Mononuclear cell (primary cell): Measurements from ENCODE around the gene ADCY2. TPM values are rescaled to one million over a fixed set of nuclear protein-coding genes. Genes with fewer than 3 reads are reported as not detected.

Source experiments
- H3K27me3 ChIP-seq: 2 replicates; pipeline ENCODE4 v1.6.0; 2011; ENCODE audit warnings: low read length, control low read depth; ENCODE audit not compliant: insufficient read depth
- H3K4me1 ChIP-seq: 2 replicates; pipeline ENCODE4 v1.5.1; 2011; ENCODE audit warnings: mild to moderate bottlenecking, low read length, control low read depth; ENCODE audit not compliant: insufficient read depth
- H3K4me3 ChIP-seq: 2 replicates; pipeline ENCODE4 v1.5.1; 2011; ENCODE audit warnings: mild to moderate bottlenecking, low read length, moderate library complexity
- H3K9me3 ChIP-seq: 2 replicates; pipeline ENCODE4 v1.5.1; 2011; ENCODE audit warnings: low read depth, mild to moderate bottlenecking, control low read depth, low read length
- total RNA-seq: library from RNA; depleted of rRNA; stranded (reverse); fragments of >200 nt; gene quantifications from one replicate; pipeline ENCODE4 v1.2.3, GENCODE V29; 2012

Gene ADCY2
- under 0.01 TPM for total RNA-seq

DNA sequence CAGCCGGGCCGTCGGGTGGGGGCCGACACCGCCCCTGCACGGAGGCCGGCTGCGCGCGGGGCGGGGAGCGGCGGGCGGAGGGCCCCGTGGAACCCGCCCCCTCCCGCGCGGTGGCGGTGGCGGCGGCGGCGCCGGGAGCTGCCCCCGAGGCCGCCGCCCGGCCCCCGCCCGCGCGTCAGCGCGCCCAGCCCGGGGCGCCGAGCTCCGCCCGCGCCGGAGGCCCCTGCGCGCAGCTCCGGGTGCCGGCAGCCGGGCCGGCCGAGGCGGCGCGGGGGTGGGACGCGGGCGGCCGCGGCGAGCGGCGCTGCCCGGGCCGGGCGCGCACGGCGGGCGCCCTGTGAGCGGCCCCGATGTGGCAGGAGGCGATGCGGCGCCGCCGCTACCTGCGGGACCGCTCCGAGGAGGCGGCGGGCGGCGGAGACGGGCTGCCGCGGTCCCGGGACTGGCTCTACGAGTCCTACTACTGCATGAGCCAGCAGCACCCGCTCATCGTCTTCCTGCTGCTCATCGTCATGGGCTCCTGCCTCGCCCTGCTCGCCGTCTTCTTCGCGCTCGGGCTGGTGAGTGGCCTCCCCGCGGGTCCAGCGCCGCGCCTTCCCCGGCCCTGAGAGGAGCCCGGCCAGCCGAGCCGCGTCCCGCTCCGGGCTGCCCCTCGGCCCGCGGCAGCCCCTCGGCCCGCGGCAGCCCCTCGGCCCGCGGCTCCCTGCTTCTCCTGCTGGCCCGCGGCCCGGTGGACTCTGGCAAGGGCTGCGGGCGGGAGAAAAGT, at the start of gene ADCY2:
Gene ADCY2 (plus strand): TSS at position 192 of the 766 bp plus-strand sequence. CDS start 159 bp downstream, at position 351.
- Histone ChIP-seq H3K9me3 (no peaks in the 10 kb centered on the region), H3K4me3 (no peak within 1 kb of the TSS), H3K4me1 (no peaks in the 10 kb centered on the region), H3K27me3 (peaks cover 62% of the 10 kb centered on the region)

DNA sequence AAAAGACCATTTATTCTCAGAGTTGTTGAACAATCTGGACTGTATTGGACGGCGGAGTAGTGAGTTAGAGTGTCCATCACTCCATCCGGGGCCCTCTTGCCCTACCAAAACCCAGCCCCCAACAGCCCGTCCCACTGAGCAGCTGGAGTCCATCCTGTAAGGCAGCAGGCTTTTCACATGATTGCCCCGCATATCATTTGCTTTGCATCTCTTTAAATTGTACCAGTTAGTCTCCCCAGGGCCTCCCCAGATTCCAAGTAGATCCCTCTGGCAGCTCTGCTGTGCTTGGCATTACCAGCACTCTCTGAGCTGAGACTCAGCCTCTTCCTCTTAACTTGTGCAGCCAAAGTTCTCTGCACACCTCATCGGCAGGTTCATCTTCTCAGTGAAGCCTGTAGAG, 48.6 kb upstream of the ADCY2 start:
- H3K4me1 ChIP-seq = no peaks in the 10 kb centered on the region
- no peaks in the 10 kb centered on the region for H3K27me3 ChIP-seq
- no peak overlapping the region for H3K4me3 ChIP-seq
- no peaks in the 10 kb centered on the region for H3K9me3 ChIP-seq

DNA sequence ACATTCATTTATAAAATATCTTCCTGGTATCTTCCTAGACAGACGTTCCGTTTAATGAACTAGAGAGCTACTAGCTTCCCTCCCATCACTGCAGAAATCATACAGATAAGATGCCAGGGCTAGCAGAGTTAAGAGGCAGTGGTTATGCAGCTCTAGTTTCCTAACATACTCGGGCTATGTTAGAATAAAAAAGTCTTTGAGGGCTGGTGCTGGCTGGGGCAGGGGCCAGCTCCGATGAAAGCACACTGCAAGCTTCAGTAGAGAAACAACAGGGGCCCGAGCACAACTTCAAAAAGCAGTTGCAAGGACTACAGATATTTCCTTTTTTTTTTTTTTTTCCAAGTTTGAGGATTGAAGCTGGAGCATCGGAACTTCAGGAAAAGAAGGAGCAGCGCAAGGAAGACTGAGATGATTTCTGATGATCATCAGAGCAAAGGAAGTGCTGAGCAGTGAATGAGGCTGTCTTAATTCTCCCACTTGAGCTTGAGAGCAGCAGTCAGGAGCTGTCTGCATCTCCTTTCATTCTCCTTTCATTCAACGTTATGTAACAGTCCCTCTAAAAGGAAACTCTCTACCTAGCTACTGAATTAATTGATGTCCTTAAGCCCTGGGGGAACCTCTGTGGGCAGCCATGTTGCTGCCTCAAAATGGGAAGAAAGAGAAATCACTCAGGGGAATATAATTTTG, 47.6 kb upstream of the ADCY2 start:
- H3K27me3 ChIP-seq = no peaks in the 10 kb centered on the region
- no peaks in the 10 kb centered on the region for H3K9me3 ChIP-seq
- H3K4me1 ChIP-seq = no peaks in the 10 kb centered on the region
- H3K4me3 ChIP-seq = no peak overlapping the region

DNA sequence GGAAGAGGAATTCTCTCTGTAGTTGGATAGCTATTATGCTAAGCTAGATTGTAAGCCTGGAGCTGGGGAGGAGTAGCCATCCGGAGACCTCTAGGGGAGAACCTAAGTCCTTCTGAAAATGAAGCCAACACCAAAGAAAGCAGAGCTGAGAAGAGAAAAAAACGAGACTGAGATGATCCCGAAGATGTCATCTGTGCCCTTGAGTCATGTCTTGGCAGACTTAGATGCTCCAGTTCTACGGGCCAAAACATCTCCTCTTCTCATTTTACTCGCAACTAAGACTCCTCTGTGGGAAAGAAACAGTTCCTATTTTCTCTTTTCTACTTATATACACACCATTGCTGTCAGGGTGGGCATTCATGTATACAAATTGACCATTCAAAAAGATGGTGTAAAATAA, 34.3 kb upstream of the ADCY2 start:
- Histone ChIP-seq H3K9me3 (no peaks in the 10 kb centered on the region), H3K4me3 (no peak overlapping the region), H3K4me1 (no peaks in the 10 kb centered on the region), H3K27me3 (no peaks in the 10 kb centered on the region)

DNA sequence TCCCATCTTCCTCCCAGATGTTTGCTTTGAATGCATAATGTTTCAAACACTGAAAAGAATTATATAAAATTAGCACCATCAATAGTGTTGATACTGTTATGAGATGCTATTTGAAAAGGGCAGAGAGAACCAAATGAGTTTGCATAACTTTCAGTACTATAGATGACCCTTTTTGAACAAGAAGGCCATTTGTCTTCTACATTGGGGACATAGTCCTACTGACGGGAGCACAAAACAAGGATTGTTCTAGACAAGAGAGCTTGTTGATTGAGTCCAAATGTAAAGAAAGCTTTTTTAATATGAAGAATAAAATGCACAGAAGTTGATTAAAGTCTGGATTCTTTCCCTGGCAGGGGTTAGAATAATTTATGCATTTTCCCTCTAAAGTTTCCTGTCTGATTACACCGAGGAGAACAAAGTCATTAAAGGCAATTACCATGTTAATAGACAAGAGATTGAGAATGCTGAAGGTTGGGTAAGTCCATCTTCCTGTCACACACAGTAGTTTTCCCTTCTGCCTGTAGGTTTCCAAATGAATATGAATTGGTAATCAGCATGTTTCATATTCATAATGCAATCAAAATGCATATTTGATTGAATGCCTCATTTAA, 32.8 kb upstream of the ADCY2 start:
- Histone ChIP-seq H3K4me3 (no peak overlapping the region), H3K9me3 (no peaks in the 10 kb centered on the region), H3K4me1 (no peaks in the 10 kb centered on the region), H3K27me3 (no peaks in the 10 kb centered on the region)

DNA sequence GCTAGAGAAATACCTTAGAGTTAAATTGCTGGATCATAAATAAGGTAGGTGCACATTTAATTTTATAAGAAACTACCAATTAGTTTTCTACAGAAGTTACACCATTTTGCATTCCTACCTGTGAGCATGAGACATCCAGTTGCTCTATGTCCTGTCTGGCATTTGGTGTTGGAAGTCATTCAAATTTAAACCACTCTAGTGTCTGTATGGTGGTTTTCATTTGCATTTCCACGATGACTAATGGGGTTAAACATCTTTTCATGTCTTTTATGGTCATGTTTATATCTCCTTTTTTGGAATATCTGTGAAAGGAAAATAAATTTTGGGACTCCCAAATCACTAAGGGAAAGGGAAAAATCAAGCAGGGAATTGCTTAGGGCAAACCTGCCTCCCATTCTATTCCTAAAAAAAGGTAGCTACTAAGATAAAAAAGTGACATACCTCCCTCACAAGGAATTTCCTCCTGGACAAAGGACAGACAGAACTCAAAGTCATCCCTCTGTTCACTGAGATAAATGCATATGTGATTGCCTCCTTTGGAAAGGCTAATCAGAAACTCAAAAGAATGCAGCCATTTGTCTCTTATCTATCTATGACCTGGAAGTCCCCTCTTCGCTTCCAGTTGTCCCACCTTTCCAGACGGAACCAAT, 31.6 kb upstream of the ADCY2 start:
- no peak overlapping the region for H3K4me3 ChIP-seq
- H3K27me3 ChIP-seq = no peaks in the 10 kb centered on the region
- H3K9me3 ChIP-seq = no peaks in the 10 kb centered on the region
- H3K4me1 ChIP-seq = no peaks in the 10 kb centered on the region

DNA sequence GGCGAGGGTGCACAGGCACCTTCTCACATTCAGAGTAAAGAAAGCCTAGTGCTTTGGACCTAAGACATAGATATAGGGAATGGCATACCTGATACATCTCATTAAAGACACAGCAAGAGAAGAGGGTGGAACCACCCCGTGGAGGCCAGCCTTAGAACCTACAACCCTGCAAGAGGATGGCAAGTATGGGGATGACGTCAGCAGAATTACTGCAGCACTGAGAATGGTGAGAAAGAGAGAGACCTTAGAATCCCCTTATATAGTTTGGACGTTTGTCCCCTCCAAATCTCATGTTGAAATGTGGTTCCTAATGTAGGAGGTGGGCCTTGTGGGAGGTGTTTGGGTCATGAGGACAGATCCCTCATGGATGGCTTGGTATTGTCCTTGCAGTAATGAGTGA, 28.2 kb upstream of the ADCY2 start:
- Histone ChIP-seq H3K4me3 (no peak overlapping the region), H3K27me3 (no peaks in the 10 kb centered on the region), H3K9me3 (no peaks in the 10 kb centered on the region), H3K4me1 (no peaks in the 10 kb centered on the region)

DNA sequence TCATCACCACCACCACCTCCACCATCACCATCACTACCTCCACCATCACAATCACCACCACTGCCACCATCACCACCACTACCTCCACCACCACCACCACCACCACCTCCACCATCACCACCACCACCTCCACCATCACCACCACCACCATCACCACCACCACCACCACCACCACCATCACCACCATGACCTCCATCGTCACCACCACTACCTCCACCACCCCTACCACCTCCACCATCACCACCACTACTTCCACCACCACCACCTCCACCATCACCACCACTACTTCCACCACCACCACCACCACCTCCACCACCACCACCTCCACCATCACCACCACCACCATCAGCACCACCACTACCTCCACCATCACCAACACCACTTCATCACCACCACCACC, 23.5 kb upstream of the ADCY2 start:
- no peak overlapping the region for H3K4me3 ChIP-seq

DNA sequence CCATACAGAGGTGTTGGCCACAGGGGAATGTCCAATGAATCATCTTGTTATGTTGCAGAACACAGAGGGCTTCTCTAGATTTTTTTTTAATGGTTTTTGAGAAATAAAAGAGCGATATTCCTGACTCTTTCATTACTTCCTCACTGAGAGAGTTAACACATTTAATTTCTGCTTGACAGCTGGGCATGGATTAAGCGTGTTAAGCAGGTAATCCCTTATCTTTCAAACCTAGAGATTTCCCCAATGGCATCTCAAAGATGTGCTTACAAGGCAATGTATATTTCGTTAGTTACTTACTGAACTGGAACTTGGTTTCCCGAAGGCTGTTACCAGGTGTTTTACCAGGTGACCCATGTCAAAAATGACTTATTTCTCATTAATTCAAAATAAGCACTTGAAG, 21.8 kb upstream of the ADCY2 start:
- no peaks in the 10 kb centered on the region for H3K9me3 ChIP-seq

More for the DNA sequence above, 23.5 kb upstream of the ADCY2 start:
- Histone ChIP-seq H3K4me1 (peaks cover 16% of the 10 kb centered on the region), H3K9me3 (no peaks in the 10 kb centered on the region), H3K27me3 (no peaks in the 10 kb centered on the region)

DNA sequence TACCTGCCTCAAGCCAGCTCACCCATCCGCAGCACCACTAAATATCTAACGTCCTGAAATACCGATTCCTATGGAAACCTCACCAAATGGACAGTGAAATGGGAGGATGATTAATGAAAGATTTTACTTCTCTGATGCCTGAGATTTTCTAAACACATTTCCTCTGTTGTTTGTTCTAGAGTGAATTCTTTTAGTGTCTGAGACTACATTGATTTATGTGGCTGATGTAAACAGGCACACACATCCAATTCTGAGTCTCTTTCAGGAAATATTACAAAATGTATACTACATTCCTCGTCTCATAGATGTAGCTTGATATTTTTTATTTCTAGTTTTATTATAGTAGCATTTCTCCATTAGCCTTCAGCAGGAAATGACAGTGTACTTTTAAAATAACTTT, 20.5 kb upstream of the ADCY2 start:
- H3K9me3 ChIP-seq = no peaks in the 10 kb centered on the region
- H3K4me1 ChIP-seq = peaks cover 23% of the 10 kb centered on the region
- no peaks in the 10 kb centered on the region for H3K27me3 ChIP-seq
- H3K4me3 ChIP-seq = no peak overlapping the region

More for the DNA sequence above, 21.8 kb upstream of the ADCY2 start:
- H3K4me1 ChIP-seq = peaks cover 23% of the 10 kb centered on the region
- H3K4me3 ChIP-seq = no peak overlapping the region
- H3K27me3 ChIP-seq = no peaks in the 10 kb centered on the region

DNA sequence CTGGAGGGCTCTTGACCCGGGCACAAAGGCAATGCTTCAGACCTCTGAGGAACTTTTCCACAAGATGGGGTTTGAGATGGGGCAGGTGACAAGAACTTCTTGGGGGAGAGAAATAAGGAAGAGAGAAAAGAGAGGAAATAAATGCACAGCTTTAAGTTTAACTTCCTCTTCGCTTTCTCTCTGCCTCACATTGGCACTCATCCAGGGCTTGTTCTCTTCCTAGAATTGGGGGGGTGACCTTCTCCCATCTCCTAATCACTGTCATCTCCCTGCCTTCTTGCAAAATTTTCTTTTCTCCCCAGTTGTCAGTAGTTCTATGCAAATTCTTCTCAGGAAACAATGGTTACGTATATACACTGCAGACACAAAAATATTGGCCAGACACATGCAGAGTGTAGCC, 19.1 kb upstream of the ADCY2 start:
- H3K9me3 ChIP-seq = no peaks in the 10 kb centered on the region
- H3K27me3 ChIP-seq = no peaks in the 10 kb centered on the region
- no peak overlapping the region for H3K4me3 ChIP-seq
- peaks cover 23% of the 10 kb centered on the region for H3K4me1 ChIP-seq

DNA sequence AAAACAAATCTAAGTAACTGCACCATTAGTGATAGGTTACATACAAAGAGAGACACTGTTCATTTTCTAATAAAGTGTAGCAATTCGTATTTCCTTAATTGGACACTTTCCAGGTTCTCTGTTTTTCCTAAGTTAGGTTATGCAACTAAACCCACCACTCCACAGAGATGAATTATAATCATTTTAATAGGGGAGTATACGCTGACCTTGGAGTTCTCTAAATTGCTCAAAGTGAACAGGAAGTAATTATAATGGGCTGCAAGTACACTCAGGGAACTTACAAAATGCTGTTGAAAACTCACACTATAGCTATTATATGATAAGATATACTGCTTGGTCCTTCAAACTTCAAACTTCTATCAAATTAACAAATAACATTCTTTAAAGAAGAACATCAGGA, 18.2 kb upstream of the ADCY2 start:
- Histone ChIP-seq H3K4me1 (peaks cover 23% of the 10 kb centered on the region), H3K9me3 (no peaks in the 10 kb centered on the region), H3K4me3 (no peak overlapping the region), H3K27me3 (no peaks in the 10 kb centered on the region)

DNA sequence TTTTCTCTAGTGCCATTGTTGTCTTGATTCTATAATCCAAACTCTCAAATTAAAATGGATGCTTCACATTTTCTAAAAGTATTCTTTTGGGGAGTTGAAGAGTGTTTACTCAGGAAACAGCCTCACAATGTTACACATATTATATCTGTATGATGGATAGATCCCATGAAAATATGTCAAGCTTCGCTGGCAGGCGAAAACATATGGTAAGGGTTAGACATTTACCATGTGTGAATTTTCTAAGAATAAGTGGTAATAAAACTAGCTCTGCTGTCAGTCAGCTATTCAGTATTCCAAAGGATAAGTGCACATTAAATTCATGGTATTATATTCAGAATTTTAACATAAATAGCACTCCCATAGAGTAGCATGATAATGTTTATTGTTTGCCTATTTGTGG, 13.3 kb upstream of the ADCY2 start:
- H3K27me3 ChIP-seq = no peaks in the 10 kb centered on the region
- H3K4me3 ChIP-seq = no peak overlapping the region
- H3K9me3 ChIP-seq = no peaks in the 10 kb centered on the region
- peaks cover 7% of the 10 kb centered on the region for H3K4me1 ChIP-seq

DNA sequence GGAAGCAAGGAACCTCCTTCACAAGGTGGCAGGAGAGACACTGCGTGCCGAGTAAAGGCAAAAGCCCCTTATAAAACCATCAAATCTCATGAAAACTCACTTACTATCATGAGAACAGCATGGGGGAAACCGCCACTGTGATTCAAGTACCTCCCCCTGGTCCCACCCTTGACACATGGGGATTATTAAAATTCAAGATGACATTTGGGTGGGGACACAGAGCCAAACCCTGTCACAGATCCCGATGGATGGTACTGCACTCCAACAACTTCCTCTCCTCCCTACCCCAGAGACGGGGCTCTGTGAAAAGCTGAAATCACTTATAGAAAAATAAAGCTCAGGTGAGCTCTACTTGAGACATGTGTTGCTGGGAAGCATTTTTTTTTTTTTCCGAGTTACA, 10.3 kb upstream of the ADCY2 start:
- Histone ChIP-seq H3K27me3 (no peaks in the 10 kb centered on the region), H3K9me3 (no peaks in the 10 kb centered on the region), H3K4me1 (no peaks in the 10 kb centered on the region), H3K4me3 (no peak overlapping the region)

DNA sequence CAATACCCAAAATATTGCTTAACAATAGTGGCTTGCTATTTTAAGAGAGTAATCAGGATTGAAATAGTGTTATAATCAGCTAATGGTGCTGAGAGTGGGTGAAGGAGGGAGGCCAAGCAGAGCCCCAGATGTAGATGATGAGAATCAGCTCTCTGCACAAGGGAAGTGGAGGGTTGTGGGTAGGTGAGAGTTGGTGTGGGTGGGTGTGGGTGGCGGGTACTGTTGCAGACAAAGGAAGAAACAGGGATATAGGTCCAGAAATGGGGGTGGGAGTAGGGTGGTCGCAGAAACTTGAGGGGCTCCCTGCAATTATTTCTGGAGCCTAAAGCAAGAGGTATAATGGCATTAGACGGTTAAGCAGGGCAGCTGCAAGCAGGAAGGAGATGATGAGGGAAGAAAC, 7.4 kb upstream of the ADCY2 start:
- no peak overlapping the region for H3K4me3 ChIP-seq
- H3K9me3 ChIP-seq = no peaks in the 10 kb centered on the region
- peaks cover 9% of the 10 kb centered on the region for H3K27me3 ChIP-seq

More for the DNA sequence above, 7.4 kb upstream of the ADCY2 start:
- no peaks in the 10 kb centered on the region for H3K4me1 ChIP-seq
